ENCODE measurements around the gene MPPED1. TPM values are rescaled to one million over a fixed set of nuclear protein-coding genes. Genes with fewer than 3 reads are reported as not detected.

MPPED1 gene
- total and polyA plus RNA-seq, 2 experiments from 2014 or later: 0.30 to 0.97 TPM

DNA sequence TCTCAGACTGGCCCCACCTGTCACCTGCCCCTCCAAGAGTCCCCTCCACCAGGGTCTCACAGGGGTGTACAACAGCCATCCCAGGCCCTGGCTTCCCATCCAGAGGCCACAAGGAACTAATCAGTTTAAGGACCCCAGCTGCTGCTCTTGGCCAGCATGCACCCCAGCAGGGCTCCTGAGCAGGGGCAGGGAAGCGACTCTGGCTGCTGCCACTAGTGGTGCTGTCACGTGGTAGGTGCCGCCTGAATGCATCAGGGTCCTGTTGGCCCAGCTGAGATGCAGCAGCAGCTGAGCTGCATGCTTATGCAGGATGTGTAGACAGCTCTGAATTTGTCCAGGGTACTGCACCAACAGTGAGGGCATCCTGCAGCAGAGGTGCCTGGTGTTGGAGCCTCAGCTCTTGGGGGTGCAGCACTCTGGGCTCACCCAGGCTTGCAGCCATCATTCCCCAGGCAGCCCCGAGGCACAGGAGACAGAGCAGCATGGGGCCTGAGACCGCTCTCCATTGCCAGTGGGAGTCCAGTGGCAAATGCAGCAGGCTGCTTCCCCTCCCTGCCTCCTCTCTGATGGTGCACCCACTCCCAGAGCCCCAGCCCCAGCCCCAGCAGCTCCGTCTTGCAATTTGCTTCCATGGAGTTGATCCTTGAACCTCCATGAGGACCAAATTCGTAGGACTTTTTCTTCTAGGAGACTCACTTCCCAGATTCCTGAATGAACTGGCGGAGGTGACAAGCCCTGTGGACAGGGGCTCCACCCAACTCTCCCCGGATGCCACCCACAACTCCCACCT, 98.7 kb downstream of the MPPED1 start:
- H3K4me2 ChIP-seq: no peak overlapping the region
- H2AFZ ChIP-seq: no peak overlapping the region
- H3K4me3 ChIP-seq: no peak overlapping the region
- no peaks in the 10 kb centered on the region for H3K27me3 ChIP-seq
- H3K27ac ChIP-seq: no peak overlapping the region
- WGBS (ENCODE audit: low lambda C conversion rate, missing lambda C conversion rate): 73% methylated on average over 8 of the region's 9 CpGs
- no peaks in the 10 kb centered on the region for H4K20me1 ChIP-seq (ENCODE audit: insufficient read depth, poor library complexity, severe bottlenecking)
- TF ChIP-seq, protein P1, sequence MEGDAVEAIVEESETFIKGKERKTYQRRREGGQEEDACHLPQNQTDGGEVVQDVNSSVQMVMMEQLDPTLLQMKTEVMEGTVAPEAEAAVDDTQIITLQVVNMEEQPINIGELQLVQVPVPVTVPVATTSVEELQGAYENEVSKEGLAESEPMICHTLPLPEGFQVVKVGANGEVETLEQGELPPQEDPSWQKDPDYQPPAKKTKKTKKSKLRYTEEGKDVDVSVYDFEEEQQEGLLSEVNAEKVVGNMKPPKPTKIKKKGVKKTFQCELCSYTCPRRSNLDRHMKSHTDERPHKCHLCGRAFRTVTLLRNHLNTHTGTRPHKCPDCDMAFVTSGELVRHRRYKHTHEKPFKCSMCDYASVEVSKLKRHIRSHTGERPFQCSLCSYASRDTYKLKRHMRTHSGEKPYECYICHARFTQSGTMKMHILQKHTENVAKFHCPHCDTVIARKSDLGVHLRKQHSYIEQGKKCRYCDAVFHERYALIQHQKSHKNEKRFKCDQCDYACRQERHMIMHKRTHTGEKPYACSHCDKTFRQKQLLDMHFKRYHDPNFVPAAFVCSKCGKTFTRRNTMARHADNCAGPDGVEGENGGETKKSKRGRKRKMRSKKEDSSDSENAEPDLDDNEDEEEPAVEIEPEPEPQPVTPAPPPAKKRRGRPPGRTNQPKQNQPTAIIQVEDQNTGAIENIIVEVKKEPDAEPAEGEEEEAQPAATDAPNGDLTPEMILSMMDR (IDR thresholded peaks at IDR 0.05; ENCODE audit: poor library complexity): no peak
- no peaks in the 10 kb centered on the region for H3K4me1 ChIP-seq (ENCODE audit: insufficient read depth)
- no peak for DNase-seq (ENCODE audit: low spot score)
- no peaks in the 10 kb centered on the region for H3K36me3 ChIP-seq (replicated peaks; ENCODE audit: insufficient read depth, low read depth)
- no peaks in the 10 kb centered on the region for H3K9me3 ChIP-seq (ENCODE audit: low read depth)
- no peaks in the 10 kb centered on the region for H3K79me2 ChIP-seq
- H3K9me2 ChIP-seq (replicated peaks; ENCODE audit: insufficient read depth): no peaks in the 10 kb centered on the region

DNA sequence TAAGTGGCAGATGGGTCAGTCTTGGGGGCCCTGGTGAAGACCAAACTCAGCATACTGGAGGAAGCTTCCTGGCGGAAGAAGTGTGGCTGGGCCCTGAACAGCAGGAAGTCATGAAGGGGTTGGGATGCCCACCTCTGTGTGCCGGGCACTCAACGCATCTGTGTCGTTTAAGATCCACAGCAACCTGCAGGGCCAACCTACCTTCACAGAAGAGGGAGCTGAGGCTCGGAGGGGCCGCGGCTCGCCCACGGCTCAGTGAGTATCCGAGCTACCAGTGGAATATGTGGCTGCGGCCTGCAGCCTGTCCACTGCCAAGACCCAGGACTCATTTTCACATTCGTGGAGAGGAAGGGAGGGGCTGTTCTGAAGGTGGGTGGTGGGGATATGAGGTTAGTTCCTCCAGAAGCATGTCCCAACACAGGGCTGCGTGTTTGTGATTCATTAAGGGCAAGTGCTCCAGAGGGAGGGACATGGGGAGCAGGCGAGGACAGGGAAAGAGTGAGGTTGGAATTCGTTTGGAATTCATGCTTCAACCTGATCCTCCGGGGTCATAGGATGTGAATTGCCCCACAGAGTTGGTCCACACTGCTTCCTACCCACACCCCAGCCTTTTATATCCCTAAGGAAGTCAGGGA, 99.6 kb downstream of the MPPED1 start:
- no peaks in the 10 kb centered on the region for H3K9me3 ChIP-seq (ENCODE audit: low read depth)
- H2AFZ ChIP-seq: no peak overlapping the region
- H3K4me2 ChIP-seq: no peak overlapping the region
- H3K4me3 ChIP-seq: no peak overlapping the region
- H4K20me1 ChIP-seq (ENCODE audit: insufficient read depth, poor library complexity, severe bottlenecking): no peaks in the 10 kb centered on the region
- no peaks in the 10 kb centered on the region for H3K79me2 ChIP-seq
- WGBS (ENCODE audit: low lambda C conversion rate, missing lambda C conversion rate): 88% methylated on average over 16 of the region's 16 CpGs
- H3K27me3 ChIP-seq: no peaks in the 10 kb centered on the region
- DNase-seq (ENCODE audit: low spot score): no peak
- H3K4me1 ChIP-seq (ENCODE audit: insufficient read depth): no peaks in the 10 kb centered on the region
- H3K9me2 ChIP-seq (replicated peaks; ENCODE audit: insufficient read depth): no peaks in the 10 kb centered on the region
- no peak overlapping the region for H3K27ac ChIP-seq
- TF ChIP-seq EZH2phosphoT487 (IDR thresholded peaks at IDR 0.05; ENCODE audit: low read depth, severe bottlenecking, unreplicated experiment) (no peak), EZH2 (IDR thresholded peaks at IDR 0.05; ENCODE audit: borderline replicate concordance) (no peak)
- TF ChIP-seq, protein P1 (IDR thresholded peaks at IDR 0.05; ENCODE audit: poor library complexity): no peak
- H3K36me3 ChIP-seq (replicated peaks; ENCODE audit: insufficient read depth, low read depth): no peaks in the 10 kb centered on the region

DNA sequence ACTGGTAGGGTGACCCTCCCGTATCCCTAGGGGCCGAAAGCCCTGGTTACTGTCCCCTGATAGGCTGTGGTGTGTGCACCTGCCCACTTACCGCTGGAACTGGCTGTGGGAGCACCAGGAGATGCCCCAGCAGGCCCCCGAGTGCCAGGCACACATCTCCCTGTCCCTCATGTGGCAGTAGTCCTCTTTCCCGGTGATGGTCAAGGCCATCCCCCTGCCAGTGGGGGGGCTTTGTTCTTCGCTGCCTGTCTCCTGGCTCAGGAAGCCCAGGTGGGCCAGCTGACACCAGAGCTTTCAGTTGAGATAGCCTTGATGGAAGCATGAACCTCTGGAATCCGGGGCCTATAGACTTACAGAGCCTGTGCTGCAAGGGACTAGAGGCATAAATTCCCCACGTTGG, 100.5 kb downstream of the MPPED1 start:
- Histone ChIP-seq H3K27ac (no peak overlapping the region), H3K9me2 (replicated peaks; ENCODE audit: insufficient read depth) (no peaks in the 10 kb centered on the region), H4K20me1 (ENCODE audit: insufficient read depth, poor library complexity, severe bottlenecking) (no peaks in the 10 kb centered on the region), H2AFZ (no peak overlapping the region), H3K4me3 (no peak overlapping the region), H3K9me3 (ENCODE audit: low read depth) (no peaks in the 10 kb centered on the region), H3K27me3 (no peaks in the 10 kb centered on the region), H3K4me1 (ENCODE audit: insufficient read depth) (no peaks in the 10 kb centered on the region), H3K79me2 (no peaks in the 10 kb centered on the region), H3K36me3 (replicated peaks; ENCODE audit: insufficient read depth, low read depth) (no peaks in the 10 kb centered on the region), H3K4me2 (no peak overlapping the region)
- no peak for DNase-seq (ENCODE audit: low spot score)
- WGBS (ENCODE audit: low lambda C conversion rate, missing lambda C conversion rate): 80% methylated on average over 8 of the region's 8 CpGs
- TF ChIP-seq, protein P1 (IDR thresholded peaks at IDR 0.05; ENCODE audit: poor library complexity): no peak
- TF ChIP-seq EZH2 (IDR thresholded peaks at IDR 0.05; ENCODE audit: borderline replicate concordance) (no peak), EZH2phosphoT487 (IDR thresholded peaks at IDR 0.05; ENCODE audit: low read depth, severe bottlenecking, unreplicated experiment) (no peak)

Data from hepatocyte (in vitro differentiated cells).